ENCODE measurements around the gene C1QTNF2.
"Not testable (repeated sequence)": the region's sequence is repeated elsewhere in the genome, so short reads cannot be mapped to it uniquely, and the experiment has no call there.

C1QTNF2 gene

GRCh38 chr5:160339406-160340130, 30.9 kb downstream of the C1QTNF2 start:
- no peak overlapping the region for H3K27ac Mint-ChIP-seq
- H3K9me3 Mint-ChIP-seq, result no peaks in the 10 kb centered on the region
- no peaks in the 10 kb centered on the region for H3K36me3 Mint-ChIP-seq (ENCODE audit: low read depth)
- no peak overlapping the region for H3K4me3 Mint-ChIP-seq
- peaks cover 7% of the 10 kb centered on the region for H3K4me1 Mint-ChIP-seq (ENCODE audit: low read depth)
- no peaks in the 10 kb centered on the region for H3K27me3 Mint-ChIP-seq

- not testable (repeated sequence) for H3K4me1 Mint-ChIP-seq (ENCODE audit: low read depth); H3K36me3 Mint-ChIP-seq (ENCODE audit: low read depth); H3K27ac Mint-ChIP-seq; H3K9me3 Mint-ChIP-seq; H3K27me3 Mint-ChIP-seq; H3K4me3 Mint-ChIP-seq
Measured at GRCh38 chr5:160334716-160335115, 35.7 kb downstream of the C1QTNF2 start.

GRCh38 chr5:160333721-160334120, 36.7 kb downstream of the C1QTNF2 start:
- H3K27ac Mint-ChIP-seq, result no peak overlapping the region
- H3K4me3 Mint-ChIP-seq, result no peak overlapping the region
- H3K4me1 Mint-ChIP-seq (ENCODE audit: low read depth), result no peaks in the 10 kb centered on the region
- H3K9me3 Mint-ChIP-seq, result no peaks in the 10 kb centered on the region
- no peaks in the 10 kb centered on the region for H3K36me3 Mint-ChIP-seq (ENCODE audit: low read depth)
- peaks cover 5% of the 10 kb centered on the region for H3K27me3 Mint-ChIP-seq

GRCh38 chr5:160330212-160330611, 40.2 kb downstream of the C1QTNF2 start:
- no peak overlapping the region for H3K27ac Mint-ChIP-seq

GRCh38 chr5:160327818-160328217, 42.6 kb downstream of the C1QTNF2 start:
- H3K36me3 Mint-ChIP-seq (ENCODE audit: low read depth), result no peaks in the 10 kb centered on the region
- no peak overlapping the region for H3K4me3 Mint-ChIP-seq
- H3K27ac Mint-ChIP-seq, result no peak overlapping the region
- H3K9me3 Mint-ChIP-seq, result no peaks in the 10 kb centered on the region
- no peaks in the 10 kb centered on the region for H3K4me1 Mint-ChIP-seq (ENCODE audit: low read depth)
- H3K27me3 Mint-ChIP-seq, result no peaks in the 10 kb centered on the region

More at GRCh38 chr5:160330212-160330611, 40.2 kb downstream of the C1QTNF2 start:
- Mint-ChIP-seq H3K9me3 (no peaks in the 10 kb centered on the region), H3K36me3 (ENCODE audit: low read depth) (no peaks in the 10 kb centered on the region), H3K4me1 (ENCODE audit: low read depth) (no peaks in the 10 kb centered on the region), H3K4me3 (no peak overlapping the region), H3K27me3 (peaks cover 5% of the 10 kb centered on the region)

- no peak overlapping the region for H3K4me3 Mint-ChIP-seq
- H3K36me3 Mint-ChIP-seq (ENCODE audit: low read depth), result no peaks in the 10 kb centered on the region
- no peaks in the 10 kb centered on the region for H3K27me3 Mint-ChIP-seq
- H3K27ac Mint-ChIP-seq, result no peak overlapping the region
- no peaks in the 10 kb centered on the region for H3K4me1 Mint-ChIP-seq (ENCODE audit: low read depth)
- H3K9me3 Mint-ChIP-seq, result no peaks in the 10 kb centered on the region
Measured at GRCh38 chr5:160326981-160327380, 43.4 kb downstream of the C1QTNF2 start.

- Mint-ChIP-seq H3K27ac (no peak overlapping the region), H3K9me3 (no peaks in the 10 kb centered on the region)
Measured at GRCh38 chr5:160325716-160326115, 44.7 kb downstream of the C1QTNF2 start.

GRCh38 chr5:160324886-160325285, 45.5 kb downstream of the C1QTNF2 start:
- H3K27ac Mint-ChIP-seq, result no peak overlapping the region
- peaks cover 5% of the 10 kb centered on the region for H3K27me3 Mint-ChIP-seq
- no peaks in the 10 kb centered on the region for H3K9me3 Mint-ChIP-seq
- H3K4me3 Mint-ChIP-seq, result no peak overlapping the region
- H3K36me3 Mint-ChIP-seq (ENCODE audit: low read depth), result no peaks in the 10 kb centered on the region
- H3K4me1 Mint-ChIP-seq (ENCODE audit: low read depth), result no peaks in the 10 kb centered on the region

More at GRCh38 chr5:160325716-160326115, 44.7 kb downstream of the C1QTNF2 start:
- Mint-ChIP-seq H3K27me3 (no peaks in the 10 kb centered on the region), H3K4me3 (no peak overlapping the region), H3K4me1 (ENCODE audit: low read depth) (no peaks in the 10 kb centered on the region), H3K36me3 (ENCODE audit: low read depth) (no peaks in the 10 kb centered on the region)

- no peak overlapping the region for H3K27ac Mint-ChIP-seq
- no peaks in the 10 kb centered on the region for H3K4me1 Mint-ChIP-seq (ENCODE audit: low read depth)
- H3K27me3 Mint-ChIP-seq, result peaks cover 31% of the 10 kb centered on the region
- no peaks in the 10 kb centered on the region for H3K9me3 Mint-ChIP-seq
- H3K4me3 Mint-ChIP-seq, result no peak overlapping the region
- H3K36me3 Mint-ChIP-seq (ENCODE audit: low read depth), result no peaks in the 10 kb centered on the region
Measured at GRCh38 chr5:160318409-160318808, 52.0 kb downstream of the C1QTNF2 start.

- no peak overlapping the region for H3K27ac Mint-ChIP-seq
- H3K4me3 Mint-ChIP-seq, result no peak overlapping the region
- H3K9me3 Mint-ChIP-seq, result no peaks in the 10 kb centered on the region
- peaks cover 7% of the 10 kb centered on the region for H3K4me1 Mint-ChIP-seq (ENCODE audit: low read depth)
- H3K36me3 Mint-ChIP-seq (ENCODE audit: low read depth), result no peaks in the 10 kb centered on the region
- H3K27me3 Mint-ChIP-seq, result peaks cover 40% of the 10 kb centered on the region
Measured at GRCh38 chr5:160317434-160317833, 53.0 kb downstream of the C1QTNF2 start.

- H3K4me1 Mint-ChIP-seq (ENCODE audit: low read depth), result peaks cover 7% of the 10 kb centered on the region
- peaks cover 48% of the 10 kb centered on the region for H3K27me3 Mint-ChIP-seq
- H3K36me3 Mint-ChIP-seq (ENCODE audit: low read depth), result no peaks in the 10 kb centered on the region
- H3K4me3 Mint-ChIP-seq, result no peak overlapping the region
- H3K9me3 Mint-ChIP-seq, result no peaks in the 10 kb centered on the region
- no peak overlapping the region for H3K27ac Mint-ChIP-seq
Measured at GRCh38 chr5:160315968-160316367, 54.5 kb downstream of the C1QTNF2 start.

GRCh38 chr5:160312960-160313727, 57.3 kb downstream of the C1QTNF2 start:
- no peak overlapping the region for H3K27ac Mint-ChIP-seq
- peaks cover 67% of the 10 kb centered on the region for H3K27me3 Mint-ChIP-seq
- peaks cover 7% of the 10 kb centered on the region for H3K4me1 Mint-ChIP-seq (ENCODE audit: low read depth)
- H3K36me3 Mint-ChIP-seq (ENCODE audit: low read depth), result no peaks in the 10 kb centered on the region
- H3K4me3 Mint-ChIP-seq, result peak overlapping the region; percentile 71
- no peaks in the 10 kb centered on the region for H3K9me3 Mint-ChIP-seq

GRCh38 chr5:160312134-160312959, 58.1 kb downstream of the C1QTNF2 start, which contains the start of gene CCNJL:
Gene CCNJL (minus strand): TSS chr5:160312564. CDS start chr5:160311923, 641 bp downstream.
- Mint-ChIP-seq H3K4me3 (peak within 1 kb of the TSS; percentile 71), H3K36me3 (ENCODE audit: low read depth) (no peaks in the 10 kb centered on the region), H3K27me3 (peaks cover 71% of the 10 kb centered on the region), H3K4me1 (ENCODE audit: low read depth) (peaks cover 7% of the 10 kb centered on the region), H3K9me3 (no peaks in the 10 kb centered on the region), H3K27ac (no peak within 1 kb of the TSS)

- H3K27me3 Mint-ChIP-seq, result peaks cover 68% of the 10 kb centered on the region
- H3K27ac Mint-ChIP-seq, result no peak overlapping the region
- peak overlapping the region; percentile 67 for H3K4me3 Mint-ChIP-seq
- no peaks in the 10 kb centered on the region for H3K36me3 Mint-ChIP-seq (ENCODE audit: low read depth)
- H3K9me3 Mint-ChIP-seq, result no peaks in the 10 kb centered on the region
- peaks cover 7% of the 10 kb centered on the region for H3K4me1 Mint-ChIP-seq (ENCODE audit: low read depth)
Measured at GRCh38 chr5:160311491-160312133, 58.8 kb downstream of the C1QTNF2 start.
